Hematopoietic multipotent progenitor cell (in vitro differentiated cells): Measurements from ENCODE around the gene PLA2G2A. TPM values are rescaled to one million over a fixed set of nuclear protein-coding genes. Genes with fewer than 3 reads are reported as not detected.

Source experiments
- DNase-seq, 3 donors: peaks; one replicate each; pipeline ENCODE4 v3.0.0-alpha.2; 2011 to 2015; ENCODE audit warnings: low read depth in 2 of 3, low spot score in 2 of 3
- total RNA-seq: library from RNA; depleted of rRNA; stranded (reverse); fragments of >200 nt; gene quantifications from one replicate; pipeline ENCODE4 v1.2.3, GENCODE V29; 2012

The PLA2G2A gene
- total RNA-seq, 1 donor, result not detected

DNA sequence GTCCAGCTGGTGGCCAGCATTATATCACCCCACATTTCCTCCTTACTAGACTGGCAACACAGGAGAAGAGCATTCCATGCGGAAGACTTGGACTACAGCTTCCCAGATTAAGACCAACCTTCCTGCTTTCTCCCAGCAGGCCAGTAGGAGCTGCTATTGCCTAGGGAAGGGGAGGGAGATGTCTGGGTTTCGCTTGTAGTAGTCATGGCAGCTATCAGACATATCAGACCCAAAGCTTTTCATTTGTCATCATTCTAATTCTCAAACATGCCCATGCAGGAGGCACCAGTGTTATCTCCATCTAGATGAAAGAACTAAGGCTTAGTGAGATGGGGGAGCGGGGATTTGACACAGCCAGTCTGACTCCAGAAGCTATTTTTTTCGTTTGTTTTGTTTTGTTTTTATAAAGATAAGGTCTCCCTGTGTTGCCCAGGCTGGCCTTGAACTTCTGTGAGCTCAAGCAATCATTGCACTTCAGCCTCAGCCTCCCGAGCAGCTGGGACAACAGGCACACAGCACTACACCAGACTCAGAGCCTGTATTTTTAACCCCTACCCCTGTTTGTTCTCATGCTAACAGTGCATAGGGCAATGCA, 4.5 kb downstream of the PLA2G2A start:
- DNase-seq, result peak in 2 of 3 donors; percentile 35 to 67

DNA sequence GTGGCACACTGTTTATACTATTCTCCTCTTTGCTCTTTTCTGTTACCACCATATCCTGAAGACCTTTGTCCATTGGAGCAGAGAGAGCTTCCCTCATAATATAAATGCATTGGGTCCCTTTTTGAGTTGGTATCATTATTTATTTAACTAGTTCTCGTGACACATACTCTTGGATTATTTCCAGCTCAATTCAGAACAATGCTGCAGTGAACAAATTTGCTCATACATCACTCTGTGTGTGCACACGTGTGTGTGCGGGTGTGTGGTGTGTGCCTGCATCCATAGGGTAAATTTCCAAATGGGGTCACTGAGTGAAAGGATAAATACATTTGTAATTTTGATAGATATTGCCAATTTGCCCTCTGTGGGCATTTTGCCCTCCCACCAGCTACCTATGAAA, 5.8 kb downstream of the PLA2G2A start:
- DNase-seq, result no peak

DNA sequence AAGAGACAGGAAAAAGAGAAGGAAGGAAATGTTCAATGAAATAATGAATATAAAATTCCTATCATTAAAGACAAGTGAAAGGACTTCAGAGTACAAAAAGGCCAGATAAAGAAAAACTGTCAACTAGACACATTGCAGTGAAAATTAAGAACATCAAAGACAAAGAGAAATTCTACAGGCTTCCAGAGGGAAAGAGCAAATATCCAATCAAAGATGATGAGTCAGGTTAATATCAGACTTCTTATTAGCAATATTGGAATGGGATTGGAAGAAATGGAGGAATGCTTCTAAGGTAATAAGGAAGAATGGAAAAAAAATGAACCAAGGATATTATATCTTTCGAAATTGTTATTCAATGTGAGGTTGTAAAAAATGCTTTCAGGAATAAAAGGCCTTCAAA, 7.8 kb downstream of the PLA2G2A start:
- no peak for DNase-seq

DNA sequence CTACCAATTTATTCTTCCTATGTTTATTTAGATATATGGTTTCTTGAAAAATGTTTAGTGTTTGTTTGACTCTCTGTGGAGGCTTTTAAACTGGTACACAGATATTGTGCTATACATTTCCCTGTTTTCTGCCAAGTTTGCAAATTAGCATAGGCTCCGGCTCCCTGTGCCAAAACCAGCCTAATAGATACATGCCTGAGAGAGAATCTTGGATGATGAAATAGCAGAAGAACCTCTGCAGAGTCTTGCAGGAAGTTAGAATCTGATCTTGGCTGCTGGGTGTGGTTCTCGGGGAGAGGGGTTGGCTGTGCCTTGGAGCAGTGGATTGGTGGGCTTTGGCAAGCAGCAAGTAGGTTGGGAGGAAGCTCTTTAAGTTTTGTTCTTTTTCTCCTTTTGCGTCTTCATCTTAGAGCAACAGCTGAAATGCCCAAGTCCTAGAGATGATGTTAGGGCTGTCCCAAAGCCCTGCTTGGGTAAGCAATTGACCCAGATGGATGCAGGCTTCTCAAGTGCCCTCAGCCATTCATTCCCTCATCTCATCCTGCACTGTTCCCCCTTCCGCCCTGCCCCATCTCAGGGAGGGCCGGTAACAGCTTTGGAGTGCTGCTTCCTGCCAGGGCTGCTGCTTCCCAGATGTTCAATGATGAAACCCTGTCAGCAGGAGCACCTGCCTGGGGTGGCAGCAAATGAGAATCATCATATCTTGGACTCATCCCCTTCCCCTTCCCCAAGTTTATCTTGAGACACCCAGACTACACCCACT, 9.3 kb downstream of the PLA2G2A start:
- DNase-seq, result no peak

DNA sequence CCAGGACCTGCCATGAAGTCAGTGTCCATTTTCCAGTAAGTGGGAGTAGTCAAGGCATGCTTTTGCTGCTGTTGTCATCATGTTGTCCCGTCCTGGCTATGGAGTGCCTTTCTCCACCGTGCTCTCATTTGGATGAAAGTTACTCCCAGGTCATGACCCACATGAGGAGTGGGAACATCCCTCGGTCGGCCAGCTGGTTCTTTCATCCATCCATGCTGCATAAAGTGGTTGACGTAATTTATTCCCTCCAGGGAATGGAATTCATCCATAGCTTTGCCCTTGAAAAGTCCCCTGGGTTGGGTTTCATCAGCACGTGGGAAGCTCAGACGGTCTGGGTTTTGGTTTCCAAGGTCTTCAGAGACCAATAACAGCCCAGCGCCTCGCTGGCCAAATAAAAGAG, 11.6 kb downstream of the PLA2G2A start:
- DNase-seq, result no peak

DNA sequence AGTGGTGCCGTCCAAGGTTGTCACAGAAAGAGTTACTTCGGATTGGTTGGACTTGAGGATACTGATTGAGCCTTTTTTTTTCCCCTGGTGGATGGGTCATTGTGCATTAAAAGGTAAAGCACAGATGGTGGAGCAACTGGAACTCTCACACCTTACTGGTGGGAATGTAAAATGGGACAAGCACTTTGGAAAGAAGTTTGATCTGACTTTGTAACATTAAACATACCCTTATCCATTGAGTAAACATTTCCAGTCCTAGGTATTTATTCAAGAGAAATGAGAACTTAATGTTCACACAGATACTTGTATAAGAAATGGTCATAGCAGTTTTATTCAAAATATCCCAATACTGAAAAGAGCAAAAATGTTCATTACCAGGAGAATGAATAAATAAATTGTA, 14.9 kb downstream of the PLA2G2A start:
- no peak for DNase-seq

DNA sequence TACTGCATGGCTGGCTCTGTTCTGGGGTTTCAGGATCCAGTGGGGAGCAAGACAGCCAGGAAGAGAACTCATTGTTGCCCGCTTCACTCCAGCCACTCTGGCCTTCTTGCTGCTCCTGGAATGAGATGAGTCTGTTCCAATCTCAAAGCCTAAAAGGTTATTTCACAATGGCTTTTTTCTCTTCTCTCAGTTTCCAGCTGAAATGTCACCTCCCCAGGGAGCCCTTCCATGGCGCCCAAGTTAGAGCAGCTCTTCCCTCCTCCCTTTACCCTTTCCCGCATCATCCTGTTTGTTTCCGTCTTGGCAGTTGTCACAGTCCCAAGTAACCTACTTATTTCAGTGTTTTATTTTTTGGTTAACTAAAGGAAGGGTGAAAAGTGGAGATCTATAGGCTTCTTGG, 15.8 kb downstream of the PLA2G2A start:
- DNase-seq, result no peak

DNA sequence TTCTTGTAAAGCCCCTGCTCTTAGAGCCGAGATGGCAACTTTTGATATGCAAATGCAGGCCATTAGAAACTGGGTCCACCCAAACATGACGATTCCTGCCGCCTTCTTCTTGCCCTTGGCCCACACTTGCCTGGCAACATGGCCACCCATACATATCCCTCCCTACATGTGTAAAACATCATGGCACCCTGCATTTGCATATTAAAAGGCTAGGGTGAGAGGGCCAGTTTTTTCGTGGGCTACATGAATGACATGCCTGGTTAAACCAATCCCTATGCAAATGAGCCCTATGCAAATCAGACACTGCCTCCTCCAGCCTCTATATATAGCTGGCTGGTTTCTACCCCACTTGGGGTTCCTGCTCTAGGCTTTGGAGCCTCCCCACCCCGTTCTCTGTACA, 18.8 kb downstream of the PLA2G2A start:
- DNase-seq, result no peak

DNA sequence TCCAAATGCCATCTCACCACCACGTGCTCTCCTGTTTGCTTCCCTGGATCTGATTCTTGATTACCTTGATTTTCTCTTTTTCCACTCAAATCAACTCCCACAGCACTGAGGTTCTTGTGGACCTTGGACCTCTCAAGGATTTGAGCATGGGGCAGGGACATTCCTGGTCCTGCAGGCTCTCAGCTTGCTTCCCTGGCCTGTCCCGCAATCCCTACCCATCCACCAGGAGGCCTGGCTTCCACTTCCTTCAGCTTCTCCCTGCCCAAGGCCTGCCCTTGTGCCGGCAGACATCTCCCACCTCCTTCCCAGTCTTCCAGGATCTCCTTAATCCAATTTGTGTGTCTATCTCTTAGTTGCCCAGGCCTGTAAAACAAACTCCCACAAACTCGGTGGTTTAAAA, 21.6 kb downstream of the PLA2G2A start:
- DNase-seq, result no peak

DNA sequence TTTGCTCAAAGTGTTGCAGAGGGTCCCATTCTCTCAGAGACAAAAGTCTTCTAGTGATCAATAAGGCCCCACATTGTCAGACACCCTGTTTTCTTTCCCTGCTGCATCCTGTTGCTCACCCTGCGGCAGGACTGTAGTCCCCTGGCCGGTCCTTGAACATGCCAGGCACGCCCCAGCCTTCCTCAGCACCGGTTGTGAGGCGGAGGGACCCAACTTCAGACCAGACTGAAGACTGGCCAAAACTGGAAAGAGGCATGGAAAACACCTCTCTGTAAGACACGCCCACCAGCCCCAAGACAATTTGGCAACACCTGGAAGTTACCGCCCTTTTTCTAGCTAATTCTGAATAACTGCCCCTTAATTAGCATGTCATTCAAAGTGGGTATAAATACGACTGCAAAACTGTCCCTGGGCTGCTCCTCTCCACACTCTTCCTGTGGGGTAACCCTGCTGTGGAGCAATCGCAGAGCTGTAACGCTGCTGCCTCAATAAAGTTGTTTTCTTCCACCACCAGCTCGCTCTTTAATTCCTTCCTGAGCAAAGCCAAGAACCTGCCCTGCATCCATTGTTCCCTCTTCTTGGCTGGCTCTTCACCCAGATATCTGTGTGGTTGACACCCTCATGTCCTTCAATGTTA, 23.8 kb downstream of the PLA2G2A start:
- no peak for DNase-seq

DNA sequence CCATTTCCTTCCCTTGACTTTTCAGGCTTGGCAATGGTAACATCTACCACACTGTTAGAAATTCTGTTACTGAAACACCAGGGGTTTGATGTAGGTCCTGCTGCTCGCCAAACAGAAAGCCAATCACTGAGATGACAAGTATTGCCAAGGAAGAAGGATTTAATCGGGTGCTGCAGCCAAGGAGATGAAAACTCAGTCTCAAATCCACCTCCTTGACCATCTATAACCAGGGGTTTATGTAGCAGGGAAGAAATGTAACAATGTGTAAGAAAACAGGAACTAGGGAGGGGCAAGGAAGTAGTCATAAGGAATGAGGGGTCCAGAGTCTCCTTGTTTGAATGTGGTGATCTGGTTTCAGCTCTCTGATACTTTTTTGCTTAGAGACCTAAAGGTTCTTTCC, 25.4 kb downstream of the PLA2G2A start:
- no peak for DNase-seq

DNA sequence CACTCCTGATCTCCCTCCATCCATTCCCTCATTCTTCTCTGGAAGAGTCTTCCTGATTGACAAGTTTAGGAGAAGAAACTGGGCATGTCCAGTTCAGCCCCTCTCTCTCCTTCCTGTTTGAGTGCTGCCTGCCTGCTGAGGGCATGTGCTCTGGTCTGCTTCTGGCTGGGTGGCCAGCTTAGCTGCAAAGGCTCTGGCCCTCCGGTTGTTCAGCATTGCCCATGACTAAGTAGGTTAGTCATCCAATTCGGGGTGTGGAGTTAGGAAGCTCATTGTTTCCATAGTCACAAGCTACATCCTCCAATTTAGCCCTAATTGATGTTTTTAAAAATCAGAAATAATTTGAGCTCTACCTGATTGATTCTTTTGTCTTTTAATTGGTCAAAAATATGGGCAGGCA, 30.4 kb downstream of the PLA2G2A start:
- no peak for DNase-seq

DNA sequence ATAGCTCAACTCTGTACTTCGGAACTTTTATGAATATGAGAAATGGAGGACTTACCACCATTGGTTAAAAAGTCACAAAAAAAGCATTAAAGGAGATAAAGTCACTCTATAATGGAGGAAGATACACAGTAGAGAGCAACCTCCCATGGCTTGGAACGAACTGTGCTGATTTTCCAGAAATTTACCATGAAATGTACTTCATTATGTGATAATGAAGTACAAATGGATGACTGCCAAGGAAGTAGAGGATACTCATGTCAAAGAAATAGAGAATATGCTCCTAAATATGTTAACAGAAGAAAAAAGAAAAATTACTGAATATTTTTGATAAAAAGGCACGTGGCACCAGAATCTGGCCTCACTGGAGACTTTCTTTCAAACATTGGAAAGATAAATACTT, 32.4 kb downstream of the PLA2G2A start:
- no peak for DNase-seq

DNA sequence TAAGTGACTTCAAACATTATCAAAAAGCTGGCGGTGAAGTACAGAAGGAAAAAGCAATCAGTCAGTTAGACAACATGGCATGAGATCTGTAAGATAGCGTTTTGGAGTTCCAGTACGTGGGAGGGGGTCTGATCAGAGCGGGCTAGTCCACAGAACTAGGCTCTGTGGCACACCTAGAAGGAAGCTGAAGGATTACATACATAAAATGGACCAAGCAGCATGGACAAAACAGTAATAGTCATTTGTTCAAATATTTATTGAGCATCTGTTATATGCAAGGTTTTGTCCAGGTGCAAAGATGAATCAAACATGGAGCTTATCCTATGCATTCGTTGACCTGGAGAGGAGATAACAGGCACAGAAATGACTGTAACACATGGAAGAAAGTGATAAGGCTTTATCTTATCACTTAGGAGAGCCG, 33.1 kb downstream of the PLA2G2A start:
- no peak for DNase-seq

DNA sequence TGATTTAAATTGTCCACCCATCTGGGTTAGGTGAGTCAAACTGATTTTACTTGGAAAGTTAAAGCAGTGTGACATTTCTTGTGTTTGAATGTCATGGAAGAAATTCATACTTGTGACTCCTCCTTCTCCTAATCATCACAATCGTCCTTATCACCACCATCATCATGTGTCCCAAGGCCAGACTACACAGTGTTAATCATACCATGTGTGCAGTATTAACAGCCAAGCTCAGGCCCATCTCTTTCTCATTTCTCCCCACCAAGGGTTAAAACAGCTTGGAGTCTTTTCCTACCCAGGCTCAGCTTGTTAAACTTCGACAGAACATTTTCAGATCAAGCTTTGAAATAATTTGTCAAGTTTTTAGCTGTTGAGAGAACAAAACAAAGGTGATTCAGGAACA, 33.5 kb downstream of the PLA2G2A start:
- DNase-seq, result no peak

DNA sequence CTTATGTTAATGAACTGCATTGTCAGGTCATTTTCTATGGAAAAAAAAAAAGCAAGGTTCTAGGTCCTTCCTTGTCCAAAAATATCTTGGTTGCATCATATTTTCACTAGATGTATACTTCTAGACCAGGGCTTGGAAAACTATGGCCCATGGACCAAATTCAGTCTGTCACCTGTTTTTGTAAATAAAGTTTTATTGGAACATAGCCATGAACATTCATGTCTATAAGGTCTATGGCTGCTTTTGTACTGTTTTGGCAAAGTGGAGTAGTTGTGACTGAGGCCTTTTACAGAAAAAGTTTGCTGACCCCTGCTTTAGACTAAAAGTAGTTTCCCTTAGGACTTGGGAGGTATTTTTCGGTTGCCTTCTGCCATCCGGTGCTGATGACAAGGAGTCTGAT, 36.8 kb downstream of the PLA2G2A start:
- DNase-seq, result no peak

DNA sequence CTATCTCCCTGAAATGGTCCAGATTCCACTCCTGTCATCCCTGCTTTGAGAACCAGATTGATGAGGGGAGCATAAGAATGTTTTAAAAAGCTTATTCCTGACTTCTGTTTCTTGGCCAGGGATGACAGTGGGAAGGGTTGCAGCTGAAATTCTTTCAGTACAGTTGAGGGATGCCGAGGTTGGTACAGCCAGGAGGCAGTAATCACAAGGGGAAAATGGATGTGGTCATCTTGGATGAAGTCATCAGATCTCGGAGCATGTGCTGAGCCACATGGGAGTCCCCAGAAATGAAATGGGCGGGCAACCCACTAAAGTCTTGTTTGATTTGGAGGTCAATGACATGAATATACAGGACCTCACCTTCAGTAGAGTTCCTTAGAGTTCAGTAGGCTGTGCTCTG, 37.3 kb downstream of the PLA2G2A start:
- no peak for DNase-seq

DNA sequence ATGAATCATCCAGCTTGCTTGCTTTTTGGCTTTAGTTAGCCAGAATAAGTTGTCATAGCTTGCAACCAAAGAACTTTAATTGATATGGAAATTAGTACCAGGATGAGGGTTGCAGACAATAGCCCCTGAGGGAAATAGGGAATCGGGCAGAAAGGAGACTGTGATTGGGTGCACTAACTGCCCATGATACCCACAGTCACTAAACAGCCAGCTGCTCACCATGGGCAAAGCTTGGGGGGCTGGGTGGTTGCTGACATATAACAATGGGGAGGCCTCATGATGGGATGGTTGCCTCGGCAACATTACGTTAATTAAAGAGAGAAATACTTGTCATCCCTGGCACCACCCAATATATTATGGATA, 38.2 kb downstream of the PLA2G2A start:
- no peak for DNase-seq

DNA sequence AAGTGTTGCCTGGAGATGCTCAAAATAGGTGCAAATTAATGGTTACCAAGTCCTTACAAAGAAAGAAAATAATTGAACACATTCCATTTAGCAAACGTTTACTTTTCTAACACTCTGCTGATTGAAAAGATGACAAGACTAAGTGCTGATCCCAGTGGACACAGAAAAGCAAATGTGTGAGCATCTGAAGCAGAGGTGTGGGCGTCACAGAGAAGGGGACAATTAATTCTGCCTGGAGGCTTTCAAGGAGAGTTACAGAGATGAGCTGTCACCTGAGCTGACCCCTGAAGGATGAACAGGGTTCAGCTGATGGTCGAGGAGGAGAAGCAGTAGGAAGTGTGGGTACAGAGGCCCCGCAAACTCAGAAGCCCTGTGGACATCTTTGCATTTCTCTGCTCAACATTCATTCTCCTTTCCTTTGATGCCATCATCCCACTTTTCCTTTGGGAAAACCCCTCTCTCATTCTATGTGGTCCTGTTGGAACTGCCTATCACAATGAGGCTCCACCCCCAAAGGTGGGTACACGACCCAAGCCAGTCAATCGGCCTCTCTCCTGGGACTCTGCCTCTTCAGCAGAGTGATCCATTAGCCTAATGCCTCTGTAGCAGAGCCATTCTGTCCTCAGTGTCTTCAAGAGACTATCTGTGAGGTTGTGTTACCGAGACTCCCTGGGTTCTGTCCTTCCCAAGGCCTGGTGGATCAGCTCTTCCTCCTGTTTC, 38.8 kb downstream of the PLA2G2A start:
- DNase-seq, result no peak

DNA sequence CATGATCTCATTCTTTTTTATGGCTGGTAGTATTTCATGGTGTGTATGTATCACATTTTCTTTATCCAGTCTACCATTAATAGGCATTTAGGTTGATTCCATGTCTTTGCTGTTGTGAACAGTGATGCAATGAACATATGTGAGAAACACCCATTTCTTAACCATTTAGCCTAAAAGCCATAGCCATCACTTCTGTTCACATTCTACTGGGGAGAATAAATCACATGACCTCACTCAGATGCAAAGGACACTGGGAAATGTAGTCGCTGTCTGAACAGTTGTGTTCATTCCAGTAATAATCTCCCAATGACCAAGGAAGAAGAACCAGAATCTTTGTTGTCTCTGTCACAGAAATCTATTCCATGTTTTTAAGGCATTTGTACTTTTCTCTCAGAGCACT, 40.9 kb downstream of the PLA2G2A start:
- DNase-seq, result no peak

DNA sequence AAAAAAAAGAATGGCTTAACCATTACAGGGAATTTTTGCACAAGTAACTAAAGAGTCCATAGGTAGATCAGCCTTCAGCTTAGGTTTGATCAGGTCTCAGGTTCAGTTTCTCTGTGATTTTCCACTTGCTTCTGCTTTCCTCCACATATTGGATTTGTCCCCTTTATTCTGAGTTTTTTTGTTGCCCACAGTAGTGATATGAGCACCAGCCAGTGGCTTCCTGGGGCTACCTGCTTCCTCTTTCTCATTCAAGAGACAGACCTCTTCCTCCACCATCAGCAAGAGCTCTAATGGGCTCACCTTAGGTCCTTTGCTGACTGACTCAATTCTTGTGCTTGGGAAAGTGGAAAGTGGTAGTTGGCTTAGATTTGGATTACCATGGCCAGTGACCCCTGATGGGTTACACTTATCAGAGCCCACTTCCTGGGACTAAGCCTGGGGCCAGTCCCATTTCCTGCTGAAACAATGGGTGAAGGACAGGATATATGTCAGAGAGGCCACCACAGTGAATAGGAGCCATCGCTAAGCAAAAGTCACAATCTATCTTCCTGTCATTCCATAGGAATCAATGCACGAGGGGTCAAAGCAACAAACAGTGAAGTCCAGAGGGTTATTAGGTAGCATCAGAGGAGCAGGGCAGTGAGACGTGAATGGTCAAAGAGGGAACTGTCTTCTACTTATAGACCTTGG, 43.2 kb downstream of the PLA2G2A start:
- DNase-seq, result peak in 1 of 3 donors; percentile 7
